ENCODE results near the gene MRM1. TPM values are rescaled to one million over a fixed set of nuclear protein-coding genes. Genes with fewer than 3 reads are reported as not detected.

MRM1 gene
- polyA plus RNA-seq, 1 donor (not counting 4 experiments of a cell fraction or from before 2014, with no cell fraction given) = 3.8 TPM

GRCh38 chr17:36625188-36625587 is 23.8 kb downstream of the MRM1 start:
- no peaks in the 10 kb centered on the region for H3K36me3 ChIP-seq (ENCODE audit: control insufficient read depth in 2 of 2, extremely low read depth in 1 of 2, insufficient read depth in 2 of 2, low read length in 2 of 2)
- FAIRE-seq = no peak
- H3K9me1 ChIP-seq (ENCODE audit: control insufficient read depth, extremely low read depth, insufficient read depth, low read length) = no peaks in the 10 kb centered on the region
- dilution Hi-C loops (cut with MboI; ENCODE audit: extremely low pct_ligation_motif_present, low sequenced_read_pairs) = no loop called here
- H3K27ac ChIP-seq (ENCODE audit: control insufficient read depth, insufficient read depth, low read length) = no peak overlapping the region
- H3K4me2 ChIP-seq (ENCODE audit: control insufficient read depth, extremely low read depth, insufficient read depth, low read depth, low read length) = no peak overlapping the region
- no peak overlapping the region for H3K9ac ChIP-seq (ENCODE audit: control insufficient read depth, extremely low read depth, insufficient read depth, low read length)
- no peak for TF ChIP-seq EZH2 (IDR thresholded peaks at IDR 0.05; ENCODE audit: low read length)
- TF ChIP-seq CTCF (optimal IDR thresholded peaks at IDR 0.05 in 1 of 3, IDR thresholded peaks at IDR 0.05 in 1 of 3, conservative IDR thresholded peaks at IDR 0.05 in 1 of 3; ENCODE audit: extremely low read depth in 1 of 3, insufficient read depth in 2 of 3, low read length in 3 of 3) = no peak
- no peaks in the 10 kb centered on the region for H3K79me2 ChIP-seq (ENCODE audit: control insufficient read depth, insufficient read depth, low read length)
- H2AFZ ChIP-seq (ENCODE audit: control insufficient read depth, low read length) = no peak overlapping the region
- no peaks in the 10 kb centered on the region for H3K9me3 ChIP-seq (ENCODE audit: control insufficient read depth, low read depth, low read length)
- H3K4me3 ChIP-seq (ENCODE audit: control insufficient read depth in 2 of 3, extremely low read depth in 1 of 3, insufficient read depth in 2 of 3, low read depth in 1 of 3, low read length in 3 of 3) = no peak overlapping the region
- no peaks in the 10 kb centered on the region for H3K27me3 ChIP-seq (ENCODE audit: control insufficient read depth, extremely low read depth, insufficient read depth, low read length)
- no peaks in the 10 kb centered on the region for H3K4me1 ChIP-seq (ENCODE audit: control insufficient read depth, extremely low read depth, insufficient read depth, low read length)
- no peaks in the 10 kb centered on the region for H4K20me1 ChIP-seq (ENCODE audit: control insufficient read depth, extremely low read depth, insufficient read depth, low read length)
- DNase-seq (ENCODE audit: low read depth, low spot score) = no peak

- no peaks in the 10 kb centered on the region for H4K20me1 ChIP-seq (ENCODE audit: control insufficient read depth, extremely low read depth, insufficient read depth, low read length)
- H3K9ac ChIP-seq (ENCODE audit: control insufficient read depth, extremely low read depth, insufficient read depth, low read length) = no peak overlapping the region
- no peak for TF ChIP-seq CTCF (optimal IDR thresholded peaks at IDR 0.05 in 1 of 3, IDR thresholded peaks at IDR 0.05 in 1 of 3, conservative IDR thresholded peaks at IDR 0.05 in 1 of 3; ENCODE audit: extremely low read depth in 1 of 3, insufficient read depth in 2 of 3, low read length in 3 of 3)
- no peak for TF ChIP-seq EZH2 (IDR thresholded peaks at IDR 0.05; ENCODE audit: low read length)
- no peak overlapping the region for H2AFZ ChIP-seq (ENCODE audit: control insufficient read depth, low read length)
- H3K4me1 ChIP-seq (ENCODE audit: control insufficient read depth, extremely low read depth, insufficient read depth, low read length) = no peaks in the 10 kb centered on the region
- H3K9me1 ChIP-seq (ENCODE audit: control insufficient read depth, extremely low read depth, insufficient read depth, low read length) = no peaks in the 10 kb centered on the region
- no peak overlapping the region for H3K27ac ChIP-seq (ENCODE audit: control insufficient read depth, insufficient read depth, low read length)
- no peaks in the 10 kb centered on the region for H3K79me2 ChIP-seq (ENCODE audit: control insufficient read depth, insufficient read depth, low read length)
- no peak for DNase-seq (ENCODE audit: low read depth, low spot score)
- no peak for FAIRE-seq
- dilution Hi-C loops (cut with MboI; ENCODE audit: extremely low pct_ligation_motif_present, low sequenced_read_pairs) = no loop called here
- H3K36me3 ChIP-seq (ENCODE audit: control insufficient read depth in 2 of 2, extremely low read depth in 1 of 2, insufficient read depth in 2 of 2, low read length in 2 of 2) = no peaks in the 10 kb centered on the region
- no peak overlapping the region for H3K4me2 ChIP-seq (ENCODE audit: control insufficient read depth, extremely low read depth, insufficient read depth, low read depth, low read length)
- H3K4me3 ChIP-seq (ENCODE audit: control insufficient read depth in 2 of 3, extremely low read depth in 1 of 3, insufficient read depth in 2 of 3, low read depth in 1 of 3, low read length in 3 of 3) = no peak overlapping the region
- peaks cover 14% of the 10 kb centered on the region for H3K27me3 ChIP-seq (ENCODE audit: control insufficient read depth, extremely low read depth, insufficient read depth, low read length)
- no peaks in the 10 kb centered on the region for H3K9me3 ChIP-seq (ENCODE audit: control insufficient read depth, low read depth, low read length)
These were observed 25.7 kb downstream of the MRM1 start for GRCh38 chr17:36627101-36627500.

Measured in keratinocyte (primary cell).